ENCODE data around the gene VPS11.
"Not testable (repeated sequence)": the region's sequence is repeated elsewhere in the genome, so short reads cannot be mapped to it uniquely, and the experiment has no call there.

VPS11 gene

DNA sequence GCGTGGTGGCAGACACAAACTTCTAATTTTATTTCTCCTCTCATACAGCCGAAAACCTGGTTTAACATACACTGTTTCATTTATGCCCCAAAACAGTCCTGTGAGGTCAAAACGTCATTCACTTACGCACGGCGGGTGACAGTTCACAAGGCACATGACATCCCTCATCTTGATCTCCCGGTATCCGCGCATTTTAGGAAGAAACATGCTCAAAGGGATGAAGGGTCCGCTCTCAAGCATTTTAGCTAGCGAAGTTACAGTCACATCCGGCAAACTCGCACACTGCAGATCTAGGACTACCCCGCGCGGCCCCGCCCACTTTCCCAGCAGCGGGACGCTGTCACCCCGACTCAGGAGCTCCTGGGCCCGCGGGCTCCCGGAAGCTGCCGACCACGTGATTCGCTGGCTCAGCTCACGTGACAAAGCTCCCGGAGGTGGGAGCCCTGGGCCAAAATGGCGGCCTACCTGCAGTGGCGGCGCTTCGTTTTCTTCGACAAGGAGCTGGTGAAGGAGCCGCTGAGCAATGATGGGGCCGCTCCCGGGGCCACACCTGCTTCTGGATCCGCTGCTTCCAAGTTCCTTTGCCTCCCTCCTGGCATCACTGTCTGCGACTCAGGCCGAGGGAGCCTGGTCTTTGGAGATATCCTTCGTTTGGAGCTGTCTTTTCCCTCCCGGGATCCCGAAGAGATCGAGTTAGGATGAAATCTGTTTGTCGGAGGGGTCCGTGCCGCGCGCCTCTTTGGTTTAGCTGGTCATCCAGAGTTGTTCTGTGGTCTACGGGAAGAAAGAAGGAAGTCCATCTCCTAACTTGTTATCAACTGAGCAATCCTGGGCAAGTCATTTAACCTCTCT is at the start of gene VPS11:
TSS of gene VPS11 (plus strand) at position 448 of the 852 bp plus-strand sequence. CDS start at position 454, 6 bp downstream.
- DNase-seq (ENCODE audit: low spot score) (peak; percentile 85), FAIRE-seq (peak; percentile 73)

DNA sequence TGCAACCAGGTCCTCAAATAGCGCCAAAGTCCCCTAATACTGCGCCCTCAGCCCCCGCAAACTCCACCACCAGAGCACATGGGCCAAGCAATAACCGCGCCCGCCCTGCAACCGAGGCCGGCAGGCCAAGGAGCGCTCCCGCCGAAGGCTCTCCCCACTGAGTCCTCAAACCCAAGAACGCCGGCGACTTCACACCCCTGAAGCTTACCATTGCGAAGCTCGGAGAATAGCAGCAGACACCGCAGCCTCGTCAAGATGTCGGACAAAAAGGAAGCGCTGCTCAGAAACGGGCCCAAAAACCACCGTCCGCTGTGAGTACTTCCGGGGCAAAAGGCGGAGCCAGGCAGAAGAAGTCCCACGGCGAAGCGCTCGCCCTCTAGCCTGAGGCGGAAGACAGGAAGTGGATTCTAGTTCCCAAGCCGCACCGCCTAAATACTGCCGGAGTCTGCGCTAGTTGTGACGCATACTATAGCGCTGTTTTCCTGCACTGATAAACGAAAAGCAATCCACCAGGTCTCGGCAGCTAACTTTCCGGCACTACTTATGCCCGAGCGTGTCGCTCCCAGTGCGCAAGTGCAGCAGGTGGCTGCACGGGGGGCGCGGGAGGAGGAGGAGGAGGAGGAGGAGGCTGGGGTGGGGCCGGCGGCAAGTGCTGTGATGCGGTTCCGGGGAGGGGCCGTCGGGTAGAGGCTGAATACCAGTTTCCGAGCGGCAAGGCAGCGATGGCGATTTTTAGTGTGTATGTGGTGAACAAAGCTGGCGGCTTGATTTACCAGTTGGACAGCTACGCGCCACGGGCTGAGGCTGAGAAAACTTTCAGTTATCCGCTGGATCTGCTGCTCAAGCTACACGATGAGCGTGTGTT is 49.3 kb upstream of the VPS11 start, which contains the start of the genes RPS25 and TRAPPC4:
TSS of gene RPS25 (minus strand) at position 270 of the 865 bp plus-strand sequence. CDS start at position 211, 59 bp downstream.
TSS of gene TRAPPC4 (plus strand) at position 693 of the 865 bp plus-strand sequence. CDS start at position 723, 30 bp downstream.
- FAIRE-seq (peak; percentile 34), DNase-seq (ENCODE audit: low spot score) (peak; percentile 88)

DNA sequence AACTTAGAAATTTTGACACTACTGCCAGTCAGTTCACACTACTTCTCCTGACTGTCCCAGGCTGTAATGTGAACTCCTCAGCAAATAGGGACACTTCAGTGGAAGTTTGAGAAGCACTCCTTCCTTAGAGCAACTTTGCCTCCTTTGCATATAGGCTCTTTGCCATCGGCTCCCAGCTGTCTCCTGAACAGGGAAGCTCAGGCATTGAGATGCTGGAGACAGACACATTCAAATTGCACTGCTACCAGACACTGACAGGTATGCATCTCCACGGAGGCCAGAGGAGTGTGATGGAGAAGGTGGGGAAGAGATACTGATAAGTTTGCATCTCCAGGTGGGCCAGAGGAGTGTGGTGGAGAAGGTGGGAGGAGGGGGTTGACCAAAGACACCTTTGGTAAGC is 47.6 kb upstream of the VPS11 start:
- no peak for FAIRE-seq
- DNase-seq (ENCODE audit: low spot score), result no peak

DNA sequence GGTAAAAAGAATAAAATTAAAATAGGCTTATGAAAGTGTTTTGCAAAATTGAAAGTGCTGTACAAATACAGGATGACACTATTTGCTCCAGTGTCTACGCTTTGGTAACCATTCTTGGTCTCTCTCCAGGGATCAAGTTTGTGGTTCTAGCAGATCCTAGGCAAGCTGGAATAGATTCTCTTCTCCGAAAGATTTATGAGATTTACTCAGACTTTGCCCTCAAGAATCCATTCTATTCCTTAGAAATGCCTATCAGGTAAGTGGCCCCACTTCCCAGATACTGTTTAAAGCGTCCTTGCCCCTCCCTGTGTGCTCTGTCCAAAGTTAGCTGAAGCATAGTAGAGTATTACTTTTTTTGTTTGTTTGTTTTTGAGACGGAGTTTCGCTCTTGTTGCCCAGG is 46.0 kb upstream of the VPS11 start:
- no peak for DNase-seq (ENCODE audit: low spot score)
- FAIRE-seq, result no peak

DNA sequence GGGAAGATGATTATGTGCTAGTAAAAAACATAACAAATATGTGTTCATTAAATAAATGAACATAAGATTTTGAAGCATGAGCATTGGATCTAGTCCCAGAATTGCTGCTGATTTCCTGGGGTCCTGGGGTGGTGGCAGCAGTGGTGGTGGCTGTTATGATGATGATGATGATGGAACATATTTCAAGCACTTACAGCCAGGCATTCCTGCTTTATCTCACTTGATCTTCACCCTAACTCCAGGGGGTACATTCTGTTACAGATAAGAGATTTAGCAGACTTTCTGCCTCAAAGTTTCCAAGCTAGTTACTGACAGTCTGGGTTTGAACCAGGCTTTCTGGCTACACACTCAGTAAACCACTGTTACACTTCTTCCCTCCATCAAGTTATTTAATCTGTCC is 43.9 kb upstream of the VPS11 start:
- DNase-seq (ENCODE audit: low spot score), result no peak
- no peak for FAIRE-seq

DNA sequence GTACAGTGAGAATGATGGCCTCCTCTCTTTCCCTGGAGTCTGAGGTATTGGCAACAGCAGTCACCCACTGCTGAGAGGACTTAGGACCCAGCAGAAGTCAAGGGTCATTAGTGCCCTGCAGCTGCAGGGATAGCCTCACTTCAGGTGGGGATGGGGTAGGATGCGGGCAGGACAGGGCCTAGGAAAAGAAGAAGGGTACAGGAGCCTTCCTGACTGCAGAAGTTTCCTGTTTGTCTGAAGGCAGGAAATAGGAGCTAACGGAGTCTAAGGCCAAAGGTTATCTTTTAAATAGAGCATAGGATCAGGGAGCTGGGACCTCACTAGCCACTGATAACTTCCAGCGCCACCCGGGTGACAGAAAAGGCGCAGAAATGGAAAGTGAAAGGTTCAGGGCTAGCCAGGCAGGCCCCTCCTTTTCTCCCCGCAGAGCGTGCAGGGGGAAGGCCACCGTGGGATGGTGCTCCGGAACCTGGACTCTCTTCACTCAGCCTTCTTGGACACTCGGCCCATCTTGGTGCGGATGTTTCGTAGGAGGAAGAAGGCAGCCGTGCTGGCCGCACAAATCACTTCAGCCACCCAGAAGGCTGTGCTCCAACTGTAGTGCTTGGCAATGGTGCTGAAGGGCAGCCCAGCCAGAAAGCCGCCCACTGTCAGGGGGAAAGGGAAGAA is 43.1 kb upstream of the VPS11 start:
- no peak for DNase-seq (ENCODE audit: low spot score)
- no peak for FAIRE-seq

DNA sequence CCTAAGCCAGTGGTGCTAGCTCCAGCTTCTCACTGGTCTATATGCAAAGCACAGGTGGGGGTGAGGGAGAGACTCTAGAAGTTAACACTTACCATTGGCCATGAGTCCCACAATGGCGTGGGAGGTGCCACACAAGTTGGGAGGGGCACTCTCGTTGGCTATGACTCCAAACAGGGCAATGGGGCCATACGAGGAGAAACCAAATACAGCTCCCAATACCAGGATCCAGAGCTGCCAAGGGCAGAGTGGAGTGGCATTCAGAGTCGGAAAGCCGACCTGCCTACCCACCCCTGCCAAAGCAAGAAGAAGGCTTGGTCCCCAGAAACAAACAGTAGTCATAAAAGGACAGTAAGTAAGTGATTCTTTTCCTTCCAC is 42.5 kb upstream of the VPS11 start:
- no peak for DNase-seq (ENCODE audit: low spot score)
- FAIRE-seq, result no peak

DNA sequence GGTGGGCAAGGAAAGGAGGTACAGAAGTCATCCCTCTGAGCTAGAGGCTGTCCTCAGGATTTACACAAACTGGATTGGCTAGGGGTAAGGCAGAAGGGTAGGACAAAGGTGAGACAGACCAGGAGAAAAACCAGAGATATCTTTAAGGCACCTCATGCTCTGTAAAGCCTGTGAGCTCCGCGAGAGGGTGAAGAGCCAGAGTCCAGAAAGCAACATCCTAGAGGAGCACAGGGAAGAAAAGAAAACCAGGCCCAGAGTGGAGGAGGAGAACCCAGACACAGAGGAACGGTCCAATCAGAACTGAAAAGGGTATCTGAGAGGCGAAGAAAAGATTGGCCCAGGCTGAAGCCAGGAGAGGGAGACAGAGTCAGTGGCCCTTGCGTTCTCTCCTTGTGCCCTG is 42.1 kb upstream of the VPS11 start:
- DNase-seq (ENCODE audit: low spot score) (no peak), FAIRE-seq (no peak)

DNA sequence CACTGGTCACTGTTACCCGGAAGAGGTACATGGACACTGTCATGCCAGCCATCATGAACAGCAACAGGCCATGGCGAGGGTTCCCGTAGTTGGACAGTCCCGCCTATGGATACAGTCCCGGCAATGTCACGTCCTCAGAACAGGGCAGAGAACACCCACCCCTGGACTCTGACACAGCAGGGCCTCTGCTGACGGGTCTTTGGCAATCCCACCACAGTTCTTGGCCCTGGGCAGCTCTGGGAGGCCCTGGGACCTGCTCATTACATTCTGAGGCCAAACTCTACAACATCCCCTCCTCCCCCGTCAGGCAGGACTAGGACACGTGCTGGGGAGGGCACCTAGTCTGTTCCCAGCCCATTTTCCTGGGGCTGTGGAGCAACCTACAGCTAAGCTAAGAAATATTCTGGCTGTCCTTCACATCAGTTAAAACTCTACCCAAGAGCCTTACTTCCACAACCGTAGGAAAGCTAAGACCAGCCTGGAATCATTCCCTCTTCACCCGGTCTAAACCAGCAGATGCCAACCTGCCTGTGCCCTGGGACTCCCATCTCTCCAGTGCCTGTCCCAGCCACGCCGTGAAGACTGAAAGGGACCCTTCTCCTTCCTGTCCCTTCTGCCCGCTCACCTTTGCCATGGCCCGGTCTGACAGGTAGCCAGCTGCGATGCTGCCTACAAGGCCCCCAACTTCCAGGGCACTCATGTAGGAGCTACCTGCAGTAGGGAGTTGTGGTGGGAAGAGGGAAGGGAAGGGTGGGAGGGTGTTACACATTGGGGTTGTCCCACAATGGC is 41.4 kb upstream of the VPS11 start:
- FAIRE-seq (no peak), DNase-seq (ENCODE audit: low spot score) (no peak)

DNA sequence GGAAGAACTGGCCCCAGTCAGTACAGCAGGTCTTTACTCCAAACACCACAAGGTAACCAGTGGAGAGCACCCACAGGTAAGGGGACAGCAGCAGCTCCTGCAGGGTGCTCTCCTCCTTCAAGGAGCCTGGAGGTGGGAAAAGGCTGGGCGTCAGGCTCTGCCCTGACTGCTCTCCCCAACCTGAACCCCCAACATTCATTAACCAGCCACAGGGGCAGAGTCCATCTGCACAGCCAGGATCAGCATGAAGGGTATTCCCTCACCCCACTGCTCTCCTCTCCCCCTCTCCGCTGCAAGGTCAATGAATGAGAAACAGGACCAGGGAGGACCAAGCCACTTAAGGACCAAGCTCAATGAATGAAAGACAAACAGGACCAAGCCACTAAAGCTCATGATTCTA is 40.6 kb upstream of the VPS11 start:
- FAIRE-seq, result no peak
- no peak for DNase-seq (ENCODE audit: low spot score)

DNA sequence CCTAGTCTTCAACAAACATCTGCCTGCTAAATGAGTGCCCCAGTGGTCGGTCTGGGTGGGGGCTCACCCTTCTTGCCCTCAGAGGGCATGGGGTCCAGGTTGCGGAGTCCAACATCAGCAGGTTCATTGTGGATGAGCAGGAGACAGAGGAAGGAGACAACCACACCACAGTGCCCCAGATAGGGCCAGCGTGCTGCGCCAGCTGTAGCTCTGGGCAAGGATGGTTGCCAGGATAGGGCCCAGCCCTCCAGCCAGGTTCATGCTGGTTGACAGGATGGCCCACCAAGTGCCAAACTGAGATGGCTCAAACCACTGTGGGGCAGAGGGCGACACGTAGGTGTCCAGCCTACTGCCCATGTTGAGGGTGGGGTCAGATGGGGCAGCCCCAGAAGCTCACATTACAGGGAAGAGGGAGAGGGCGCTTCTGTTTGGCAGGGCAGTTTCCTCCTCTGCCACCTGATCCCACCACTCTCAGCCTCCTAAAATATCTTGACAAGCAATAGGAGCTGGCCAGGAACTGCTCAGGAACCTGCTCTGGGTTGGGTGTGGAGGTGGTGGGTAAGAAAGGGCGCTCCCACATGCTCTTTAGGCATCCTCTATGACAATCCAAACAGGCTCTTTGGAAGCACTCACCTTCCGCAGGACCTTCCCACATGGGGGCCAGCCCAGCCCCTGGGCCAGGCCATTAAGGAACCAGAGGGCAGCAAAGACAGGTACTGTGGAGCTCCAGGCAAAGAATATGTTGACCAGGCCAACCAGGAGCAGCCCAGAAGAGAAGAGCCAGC is 39.9 kb upstream of the VPS11 start:
- FAIRE-seq, result no peak
- no peak for DNase-seq (ENCODE audit: low spot score)

DNA sequence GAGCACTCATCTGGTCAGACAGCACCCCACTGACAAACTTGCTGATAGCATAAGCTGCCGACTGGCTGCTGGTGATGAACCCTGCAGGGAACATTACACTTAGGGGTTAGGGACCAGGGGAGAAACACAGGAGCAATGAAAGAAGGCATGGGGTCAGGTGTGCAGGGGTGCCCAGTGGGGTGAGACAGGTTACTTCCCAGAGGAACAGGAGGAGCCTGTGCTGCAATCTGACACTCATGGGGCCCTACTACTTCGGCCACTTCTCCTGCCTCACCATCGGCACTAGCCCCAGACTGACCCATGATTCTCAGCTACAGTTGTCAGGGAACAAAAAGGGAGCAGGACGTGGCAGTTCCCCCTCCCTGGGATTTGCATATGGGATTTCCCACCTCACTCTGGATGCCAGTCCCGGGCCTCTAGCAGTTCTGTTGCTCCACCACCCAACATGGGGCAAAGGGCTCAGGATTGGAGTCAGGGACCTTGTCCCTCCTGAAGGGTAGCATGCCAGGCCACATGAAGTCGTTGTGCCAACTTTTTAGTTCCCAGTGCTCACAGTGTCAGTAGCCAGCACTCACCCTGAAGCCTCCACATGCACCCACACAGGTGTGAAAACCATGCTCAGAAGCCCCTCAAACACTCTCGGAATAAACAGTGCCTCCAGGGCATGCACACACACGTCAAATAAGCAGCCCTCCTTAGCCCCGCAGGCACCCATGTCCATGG is 39.1 kb upstream of the VPS11 start:
- DNase-seq (ENCODE audit: low spot score) (no peak), FAIRE-seq (no peak)

DNA sequence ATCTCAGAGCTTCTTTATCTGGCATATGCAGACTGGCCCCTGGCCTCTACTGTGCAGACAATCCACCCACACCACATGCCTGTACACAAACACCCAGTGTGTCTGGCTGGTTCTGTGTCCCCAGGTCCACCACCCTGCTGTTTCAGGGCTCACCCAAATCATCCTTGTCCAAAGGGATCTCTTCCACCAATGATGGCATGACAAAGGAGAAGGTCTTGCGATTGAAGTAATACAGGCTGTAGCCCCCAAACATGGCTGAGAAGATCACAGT is 38.6 kb upstream of the VPS11 start:
- DNase-seq (ENCODE audit: low spot score) (no peak), FAIRE-seq (no peak)

DNA sequence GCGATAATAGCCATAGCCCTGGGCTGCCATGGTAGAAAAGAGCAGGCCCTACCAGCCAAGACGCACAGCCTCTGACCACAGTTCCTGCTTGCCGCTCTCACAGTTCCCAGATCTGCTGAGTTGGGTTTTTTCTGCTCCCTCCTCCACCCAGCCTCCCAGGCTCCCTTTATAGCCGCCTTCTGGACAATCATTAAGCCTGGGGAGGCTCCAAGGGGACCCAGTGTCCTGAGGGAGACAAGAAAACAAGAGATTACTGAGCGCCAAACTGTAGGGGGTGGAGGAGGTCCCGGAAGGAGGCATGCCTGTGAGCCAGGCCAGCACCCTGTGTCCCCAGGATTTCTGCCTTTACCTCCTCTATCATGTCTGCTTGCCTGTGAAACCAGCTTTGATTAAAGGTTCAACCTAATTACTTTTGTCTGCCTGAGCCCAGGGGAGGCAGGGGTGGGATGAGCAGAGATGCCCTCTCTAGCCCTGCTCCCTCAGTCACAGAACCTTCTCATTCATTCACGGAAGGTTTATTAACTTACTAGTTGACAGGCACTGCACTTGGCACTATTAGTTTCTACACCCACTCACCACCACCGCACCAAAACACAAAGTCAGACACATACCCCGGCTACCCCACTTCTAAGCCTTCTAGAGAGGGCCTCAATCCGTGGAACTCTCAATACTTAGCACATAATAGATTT is 38.1 kb upstream of the VPS11 start:
- DNase-seq (ENCODE audit: low spot score), result peak; percentile 85
- peak; percentile 90 for FAIRE-seq

DNA sequence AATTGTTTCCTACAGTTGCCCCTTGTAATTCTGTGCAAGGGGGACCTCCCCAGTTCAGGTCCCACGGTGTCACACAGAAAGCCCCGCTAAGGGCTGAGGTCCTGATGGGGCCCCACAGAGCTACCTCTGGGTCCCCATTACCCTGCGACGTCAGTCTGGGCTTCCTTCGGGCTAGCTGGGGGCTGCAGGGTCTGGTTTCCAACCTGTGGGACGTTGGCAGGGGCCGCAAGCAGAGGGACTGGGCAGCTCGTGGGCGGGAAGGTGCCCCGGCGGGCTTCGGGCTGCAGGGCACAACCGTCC is 37.6 kb upstream of the VPS11 start:
- no peak for FAIRE-seq
- DNase-seq (ENCODE audit: low spot score), result no peak

DNA sequence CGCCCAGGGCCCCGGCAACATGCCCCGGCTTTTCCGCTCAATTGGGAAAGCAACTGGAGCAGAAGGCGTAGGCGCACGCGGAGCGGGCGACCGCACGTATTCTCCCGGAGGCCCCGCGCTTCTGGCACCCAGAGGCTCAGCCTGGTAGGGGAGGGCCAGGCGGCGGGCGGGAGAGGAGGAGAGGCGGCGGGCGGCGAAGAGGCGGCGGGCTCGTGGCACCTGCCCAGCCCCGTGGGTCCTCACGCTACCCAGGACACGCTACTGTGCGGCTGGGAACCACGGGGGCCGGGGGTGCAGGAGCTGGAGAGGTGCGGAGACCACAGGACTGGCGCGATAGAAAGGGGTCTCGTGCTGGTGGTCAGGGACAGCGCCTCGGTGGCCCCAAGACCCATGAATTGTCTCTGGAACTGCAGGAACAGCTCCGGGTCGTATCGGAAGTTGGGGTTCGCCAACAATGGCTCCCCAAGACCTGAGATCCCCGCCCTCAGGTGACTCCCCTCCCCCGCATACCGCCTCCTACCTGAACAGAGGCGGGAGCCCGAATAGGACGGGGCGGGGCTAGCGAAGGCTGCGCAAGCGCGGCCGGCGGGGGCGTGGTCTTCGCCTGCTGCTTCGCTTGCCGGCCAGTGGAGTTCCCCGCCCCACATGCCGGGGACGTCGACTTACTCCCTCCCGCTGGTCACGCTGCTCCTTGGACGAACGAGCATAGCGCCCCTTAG is 37.1 kb upstream of the VPS11 start, which contains the start of gene SLC37A4:
TSS of gene SLC37A4 (minus strand) at position 549 of the 719 bp plus-strand sequence.
- peak; percentile 90 for DNase-seq (ENCODE audit: low spot score)

DNA sequence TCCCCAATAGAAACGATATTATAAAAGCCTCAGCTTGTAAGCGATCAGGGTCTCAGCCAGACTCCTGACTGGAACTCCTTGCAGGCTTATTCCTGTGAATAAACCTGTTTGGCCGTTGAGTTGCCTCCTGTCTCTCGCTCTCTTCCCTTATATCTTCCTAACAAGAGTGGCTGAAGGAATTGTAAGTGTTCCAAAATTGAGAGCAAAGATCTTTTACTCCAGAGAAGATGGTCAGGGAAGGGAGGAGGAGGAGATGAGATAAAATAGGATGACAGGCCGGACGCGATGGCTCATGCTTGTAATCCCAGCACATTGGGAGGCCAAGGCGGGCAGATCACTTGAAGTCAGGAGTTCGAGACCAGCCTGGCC is 35.7 kb upstream of the VPS11 start:
- DNase-seq (ENCODE audit: low spot score) (no peak), FAIRE-seq (no peak)

More for the DNA sequence above, 37.1 kb upstream of the VPS11 start, which contains the start of gene SLC37A4:
- FAIRE-seq, result peak; percentile 74

DNA sequence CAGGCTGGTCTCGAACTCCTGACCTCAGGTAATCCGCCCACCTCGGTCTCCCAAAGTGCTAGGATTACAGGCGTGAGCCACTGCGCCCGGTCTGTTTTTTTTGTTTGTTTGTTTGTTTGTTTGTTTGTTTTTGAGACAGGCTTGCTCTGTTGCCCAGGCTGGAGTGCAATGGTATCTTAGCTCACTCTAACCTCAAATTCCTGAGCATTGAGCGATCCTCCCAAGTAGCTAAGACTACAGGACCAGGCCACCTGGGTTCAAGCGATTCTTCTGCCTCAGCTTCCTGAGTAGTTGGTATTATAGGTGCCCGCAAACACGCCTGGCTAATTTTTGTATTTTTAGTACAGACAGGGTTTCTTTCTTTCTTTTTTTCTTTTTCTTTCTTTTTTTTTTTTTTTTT is 34.2 kb upstream of the VPS11 start:
- not testable (repeated sequence) for FAIRE-seq; DNase-seq (ENCODE audit: low spot score)
